CD4-positive, alpha-beta memory T cell (primary cell): ENCODE data around the gene CAMSAP2. TPM values are rescaled to one million over a fixed set of nuclear protein-coding genes. Genes with fewer than 3 reads are reported as not detected.

ENCODE experiments used
- CTCF ChIA-PET: fragments of 350-600 bp; sonication (Branson Sonifier 250); formaldehyde crosslinking; loops from one replicate; lab custom pipeline; 2021; ENCODE audit warnings: inconsistent platforms; ENCODE audit not compliant: partially characterized antibody; lab: Charles Lee
- POLR2A ChIA-PET: fragments of 350-600 bp; sonication (Branson Sonifier 250); formaldehyde crosslinking; loops from one replicate; lab custom pipeline; 2021; ENCODE audit not compliant: partially characterized antibody; lab: Charles Lee
- DNase-seq, 5 donors: peaks; one replicate each; pipeline versions ENCODE4 v3.0.0 to v3.0.0-alpha.2; 2020 to 2022; ENCODE audit warnings: mixed read lengths in 1 of 5
- H3K27ac ChIP-seq: one replicate; pipeline ENCODE4 v1.7.0; 2013; ENCODE audit warnings: low read depth, low read length
- H3K27me3 ChIP-seq: 2 replicates; pipeline ENCODE4 v1.7.0; 2013; ENCODE audit warnings: mild to moderate bottlenecking, low read length, moderate library complexity; ENCODE audit not compliant: insufficient read depth
- H3K36me3 ChIP-seq: 2 replicates; pipeline ENCODE4 v1.7.0; 2013; ENCODE audit warnings: mild to moderate bottlenecking, low read length, moderate library complexity; ENCODE audit not compliant: insufficient read depth
- H3K4me1 ChIP-seq: 2 replicates; pipeline ENCODE4 v1.7.0; 2013; ENCODE audit warnings: mild to moderate bottlenecking, low read length, moderate library complexity; ENCODE audit not compliant: insufficient read depth
- H3K4me3 ChIP-seq, 2 donors: one replicate each; pipeline ENCODE4 v1.7.0; 2013; ENCODE audit warnings: low read length in 2 of 2, mild to moderate bottlenecking in 1 of 2
- H3K9me3 ChIP-seq, 2 donors: one replicate each; pipeline ENCODE4 v1.7.0; 2013; ENCODE audit warnings: low read length in 2 of 2, control low read depth in 1 of 2; ENCODE audit not compliant: control insufficient read depth in 1 of 2
- H3K27ac Mint-ChIP-seq, 7 donors: one replicate each; pipeline ENCODE4 v1.8.0; 2020 to 2021; ENCODE audit warnings: mixed read lengths in 7 of 7, mild to moderate bottlenecking in 6 of 7, inconsistent platforms in 3 of 7, moderate library complexity in 3 of 7
- H3K27me3 Mint-ChIP-seq, 2 donors: one replicate each; pipeline ENCODE4 v1.8.0; 2020 to 2021; ENCODE audit warnings: mixed read lengths in 2 of 2
- H3K36me3 Mint-ChIP-seq, 2 donors: one replicate each; pipeline ENCODE4 v1.8.0; 2020 to 2021; ENCODE audit warnings: mixed read lengths in 2 of 2, inconsistent platforms in 1 of 2, mild to moderate bottlenecking in 1 of 2
- H3K4me1 Mint-ChIP-seq, 4 donors: one replicate each; pipeline ENCODE4 v1.8.0; 2020 to 2021; ENCODE audit warnings: mixed read lengths in 4 of 4, mild to moderate bottlenecking in 1 of 4
- H3K4me3 Mint-ChIP-seq, 8 donors: one replicate each; pipeline ENCODE4 v1.8.0; 2020 to 2021; ENCODE audit warnings: mixed read lengths in 8 of 8, mild to moderate bottlenecking in 7 of 8, moderate library complexity in 6 of 8, inconsistent platforms in 3 of 8
- H3K9me3 Mint-ChIP-seq, 8 donors: one replicate each; pipeline ENCODE4 v1.8.0; 2020 to 2021; ENCODE audit warnings: mixed read lengths in 8 of 8, mild to moderate bottlenecking in 5 of 8, inconsistent platforms in 3 of 8, moderate library complexity in 1 of 8
- intact Hi-C: fragments of 100-400 bp; cut with micrococcal nuclease; formaldehyde crosslinking; loops from one replicate; pipeline ENCODE4 v1.15.1; 2023
- polyA plus RNA-seq, 2 donors: library from polyadenylated mRNA; unstranded; fragments of 300-500 nt; fragmentation: Illumina TruSeq; gene quantifications; one replicate each; pipeline ENCODE4 v1.2.3, GENCODE V29; 2021
- total RNA-seq, 2 experiments: library from RNA; stranded (reverse); gene quantifications; one replicate each; pipeline ENCODE4 v1.2.3, GENCODE V29; 2021

The CAMSAP2 gene
- total and polyA plus RNA-seq, 4 experiments from 2014 or later = 1.1 to 7.5 (median 3.7) TPM

- no peaks in the 10 kb centered on the region for H3K27me3 ChIP-seq
- H3K36me3 ChIP-seq = no peaks in the 10 kb centered on the region
- Mint-ChIP-seq H3K9me3 (no peaks in the 10 kb centered on the region), H3K4me1 (peaks cover 39 to 68% (median 57%) of the 10 kb centered on the region in 4 donors), H3K27ac (peak within 1 kb of the TSS in 6 of 7 donors; percentile 77 to 94 (median 91)), H3K27me3 (peaks cover 0 to 9% of the 10 kb centered on the region in 2 donors), H3K4me3 (peak within 1 kb of the TSS in 7 of 8 donors; percentile 65 to 85 (median 75)), H3K36me3 (peaks cover 0 to 5% of the 10 kb centered on the region in 2 donors)
- intact Hi-C loops = no loop called here
- H3K4me1 ChIP-seq = peaks cover 60% of the 10 kb centered on the region
- ChIA-PET POLR2A (interaction anchor here (0.7 to 2.0 kb wide), 6 partner anchors 9 to 150 kb away, joined by 3 to 13 read pairs (median 3); no protein-coding TSS in a partner anchor), CTCF (interaction anchor here (0.8 to 1.6 kb wide), 3 partner anchors 9 to 16 kb away, joined by 3 read pairs; no protein-coding TSS in a partner anchor)
- DNase-seq = no peak
- no peak within 1 kb of the TSS for H3K4me3 ChIP-seq
- no peaks in the 10 kb centered on the region for H3K9me3 ChIP-seq
- peak within 1 kb of the TSS; percentile 39 for H3K27ac ChIP-seq
These were observed 133.9 kb downstream of the CAMSAP2 start, which contains the start of gene GPR25 for GRCh38 chr1:200872446-200873115. Gene GPR25, plus strand, starts transcription at chr1:200872981. Its CDS starts 57 bp downstream, at chr1:200873038.

- Histone ChIP-seq H3K4me1 (peaks cover 65% of the 10 kb centered on the region), H3K27me3 (no peaks in the 10 kb centered on the region), H3K4me3 (no peak overlapping the region), H3K9me3 (no peaks in the 10 kb centered on the region), H3K36me3 (no peaks in the 10 kb centered on the region), H3K27ac (peak overlapping the region; percentile 39)
- Mint-ChIP-seq H3K4me3 (peak overlapping the region in 6 of 8 donors; percentile 65 to 83 (median 74)), H3K4me1 (peaks cover 43 to 72% (median 61%) of the 10 kb centered on the region in 4 donors), H3K27ac (peak overlapping the region in 3 of 7 donors; percentile 69 to 83 (median 77)), H3K36me3 (peaks cover 0 to 5% of the 10 kb centered on the region in 2 donors), H3K27me3 (peaks cover 0 to 9% of the 10 kb centered on the region in 2 donors), H3K9me3 (no peaks in the 10 kb centered on the region)
- CTCF ChIA-PET = interaction anchor here (1.2 to 1.6 kb wide), 2 partner anchors 10 to 15 kb away, joined by 3 read pairs; no protein-coding TSS in a partner anchor
- DNase-seq = no peak
- POLR2A ChIA-PET = interaction anchor here (0.7 to 2.0 kb wide), 6 partner anchors 9 to 149 kb away, joined by 3 to 13 read pairs (median 3); no protein-coding TSS in a partner anchor
- intact Hi-C loops = no loop called here
These were observed 134.5 kb downstream of the CAMSAP2 start for GRCh38 chr1:200873116-200873670.

GRCh38 chr1:200873671-200874397 is 135.1 kb downstream of the CAMSAP2 start:
- Histone ChIP-seq H3K4me3 (no peak overlapping the region), H3K9me3 (no peaks in the 10 kb centered on the region), H3K36me3 (no peaks in the 10 kb centered on the region), H3K27ac (peak overlapping the region; percentile 39), H3K27me3 (no peaks in the 10 kb centered on the region), H3K4me1 (peaks cover 70% of the 10 kb centered on the region)
- peak overlapping the region in 5 of 7 donors; percentile 69 to 91 (median 85) for H3K27ac Mint-ChIP-seq
- peaks cover 0 to 5% of the 10 kb centered on the region in 2 donors for H3K36me3 Mint-ChIP-seq
- POLR2A ChIA-PET = interaction anchor here (0.7 to 2.0 kb wide), 6 partner anchors 8 to 149 kb away, joined by 3 to 13 read pairs (median 3); no protein-coding TSS in a partner anchor
- H3K4me1 Mint-ChIP-seq = peaks cover 48 to 79% (median 67%) of the 10 kb centered on the region in 4 donors
- CTCF ChIA-PET = interaction anchor here (1.6 kb wide), 1 partner anchor 14 kb away, joined by 3 read pairs; no protein-coding TSS in a partner anchor
- DNase-seq = no peak
- peak overlapping the region in 7 of 8 donors; percentile 75 to 89 (median 83) for H3K4me3 Mint-ChIP-seq
- intact Hi-C loops = no loop called here
- H3K9me3 Mint-ChIP-seq = no peaks in the 10 kb centered on the region
- H3K27me3 Mint-ChIP-seq = peaks cover 0 to 9% of the 10 kb centered on the region in 2 donors

- peaks cover 0 to 9% of the 10 kb centered on the region in 2 donors for H3K27me3 Mint-ChIP-seq
These were observed 136.0 kb downstream of the CAMSAP2 start for GRCh38 chr1:200874694-200875093.

GRCh38 chr1:200875416-200875815 is 136.7 kb downstream of the CAMSAP2 start:
- Mint-ChIP-seq H3K27ac (peak overlapping the region in 5 of 7 donors; percentile 19 to 88 (median 83)), H3K4me1 (peaks cover 37 to 73% (median 62%) of the 10 kb centered on the region in 4 donors), H3K27me3 (peaks cover 0 to 10% of the 10 kb centered on the region in 2 donors), H3K36me3 (peaks cover 0 to 5% of the 10 kb centered on the region in 2 donors), H3K4me3 (peak overlapping the region in 7 of 8 donors; percentile 56 to 89 (median 83)), H3K9me3 (no peaks in the 10 kb centered on the region)
- Histone ChIP-seq H3K4me1 (peaks cover 64% of the 10 kb centered on the region), H3K4me3 (no peak overlapping the region), H3K27ac (no peak overlapping the region), H3K36me3 (no peaks in the 10 kb centered on the region), H3K27me3 (no peaks in the 10 kb centered on the region), H3K9me3 (no peaks in the 10 kb centered on the region)
- POLR2A ChIA-PET = interaction anchor here (1.0 to 2.9 kb wide), 3 partner anchors 9 to 13 kb away, joined by 4 to 14 read pairs (median 4); no protein-coding TSS in a partner anchor
- intact Hi-C loops = no loop called here
- CTCF ChIA-PET = interaction anchor here (0.6 to 1.0 kb wide), 2 partner anchors 17 to 64 kb away, joined by 3 to 4 read pairs; no protein-coding TSS in a partner anchor
- no peak for DNase-seq

More at GRCh38 chr1:200874694-200875093, 136.0 kb downstream of the CAMSAP2 start:
- Histone ChIP-seq H3K4me1 (peaks cover 65% of the 10 kb centered on the region), H3K27me3 (no peaks in the 10 kb centered on the region), H3K9me3 (no peaks in the 10 kb centered on the region), H3K36me3 (no peaks in the 10 kb centered on the region), H3K27ac (peak overlapping the region; percentile 39), H3K4me3 (no peak overlapping the region)
- H3K27ac Mint-ChIP-seq = peak overlapping the region; percentile 69 to 91 (median 77)
- ChIA-PET POLR2A (interaction anchor here (1.0 to 2.0 kb wide), 3 partner anchors 9 to 31 kb away, joined by 3 to 12 read pairs (median 3); no protein-coding TSS in a partner anchor), CTCF (no interaction called here)
- H3K36me3 Mint-ChIP-seq = peaks cover 0 to 5% of the 10 kb centered on the region in 2 donors
- H3K4me1 Mint-ChIP-seq = peaks cover 44 to 73% (median 62%) of the 10 kb centered on the region in 4 donors
- no peaks in the 10 kb centered on the region for H3K9me3 Mint-ChIP-seq
- intact Hi-C loops = no loop called here
- peak overlapping the region; percentile 58 to 89 (median 82) for H3K4me3 Mint-ChIP-seq
- DNase-seq = no peak

GRCh38 chr1:200877010-200877409 is 138.3 kb downstream of the CAMSAP2 start:
- Histone ChIP-seq H3K27me3 (no peaks in the 10 kb centered on the region), H3K4me1 (peaks cover 51% of the 10 kb centered on the region), H3K36me3 (no peaks in the 10 kb centered on the region), H3K4me3 (no peak overlapping the region), H3K9me3 (no peaks in the 10 kb centered on the region), H3K27ac (no peak overlapping the region)
- Mint-ChIP-seq H3K27ac (peak overlapping the region in 4 of 7 donors; percentile 54 to 93 (median 82)), H3K9me3 (no peaks in the 10 kb centered on the region), H3K4me1 (peaks cover 28 to 69% (median 54%) of the 10 kb centered on the region in 4 donors), H3K4me3 (peak overlapping the region in 7 of 8 donors; percentile 0 to 78 (median 51)), H3K27me3 (peaks cover 0 to 13% of the 10 kb centered on the region in 2 donors), H3K36me3 (peaks cover 0 to 5% of the 10 kb centered on the region in 2 donors)
- intact Hi-C loops = no loop called here
- CTCF ChIA-PET = interaction anchor here (0.7 to 3.6 kb wide), 8 partner anchors 11 to 753 kb away, joined by 3 to 16 read pairs (median 4); no protein-coding TSS in a partner anchor
- DNase-seq = no peak
- POLR2A ChIA-PET = interaction anchor here (0.7 to 3.5 kb wide), 7 partner anchors 10 to 225 kb away, joined by 3 to 34 read pairs (median 7); no protein-coding TSS in a partner anchor
